ENCODE data around the gene TRPV5.
A peak's percentile ranks its signal among the peaks of the same experiment; 100 is the strongest.
"Not testable (repeated sequence)": the region's sequence is repeated elsewhere in the genome, so short reads cannot be mapped to it uniquely, and the experiment has no call there.

TRPV5 gene

GRCh38 chr7:142933624-142934023 is at the start of gene TRPV5:
Gene TRPV5, minus strand, starts transcription at chr7:142933746. Its CDS starts 287 bp downstream, at chr7:142933459.
- no peak for DNase-seq

DNA sequence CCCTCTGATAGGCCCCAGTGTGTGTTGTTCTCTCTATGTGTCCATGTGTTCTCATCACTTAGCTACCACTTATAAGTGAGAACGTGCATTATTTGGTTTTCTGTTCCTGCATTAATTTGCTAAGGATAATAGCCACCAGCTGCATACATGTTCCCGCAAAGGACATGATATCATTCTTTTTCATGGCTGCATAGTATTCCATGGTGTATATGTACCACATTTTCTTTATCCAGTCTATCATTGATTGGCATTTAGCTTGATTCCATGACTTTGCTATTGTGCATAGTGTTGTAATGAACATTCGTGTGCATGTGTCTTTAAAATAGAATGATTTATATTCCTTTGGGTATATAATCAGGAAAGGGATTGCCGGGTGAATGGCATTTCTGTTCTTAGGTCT is 44.9 kb upstream of the TRPV5 start:
- not testable (repeated sequence) for DNase-seq

GRCh38 chr7:142974626-142975025 is 41.1 kb upstream of the TRPV5 start:
- DNase-seq: no peak

GRCh38 chr7:142969183-142969582 is 35.6 kb upstream of the TRPV5 start:
- no peak for DNase-seq

GRCh38 chr7:142968229-142968628 is 34.7 kb upstream of the TRPV5 start:
- DNase-seq: no peak

DNA sequence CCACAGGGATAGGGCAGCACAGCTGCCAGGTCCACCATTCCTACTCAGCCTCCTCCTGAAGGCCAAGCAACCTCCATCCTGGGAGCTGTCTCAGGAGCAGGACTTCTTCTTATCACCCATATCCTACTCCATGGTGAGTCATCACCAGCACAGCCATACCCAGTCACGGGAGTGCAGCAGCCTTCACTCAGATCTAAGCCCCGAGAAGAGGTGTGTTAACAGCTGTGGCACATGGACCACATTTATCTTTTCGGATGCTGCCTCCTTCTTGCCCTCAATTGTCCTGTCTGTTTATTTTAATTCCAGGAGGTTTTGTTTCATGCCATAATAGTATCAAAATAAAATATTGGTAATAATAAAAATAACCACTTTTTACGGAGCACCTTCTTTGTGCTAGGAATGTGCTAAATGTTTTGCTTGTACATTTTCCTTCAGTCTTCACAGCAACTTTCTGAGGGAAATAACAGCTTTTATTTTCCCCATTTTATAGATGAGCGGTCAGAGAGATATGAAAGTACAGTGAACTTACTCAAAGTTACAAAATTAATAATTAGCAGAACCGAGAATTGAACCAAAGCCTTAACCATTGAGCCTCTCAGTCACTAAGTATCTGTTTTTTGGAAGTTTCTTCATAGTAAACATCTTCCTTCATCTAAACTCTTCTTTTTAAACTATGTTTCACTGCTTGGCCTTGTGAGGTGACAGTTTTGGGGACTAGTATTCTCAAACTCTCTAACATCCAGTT is 31.1 kb upstream of the TRPV5 start:
- peak; percentile 3 for DNase-seq

DNA sequence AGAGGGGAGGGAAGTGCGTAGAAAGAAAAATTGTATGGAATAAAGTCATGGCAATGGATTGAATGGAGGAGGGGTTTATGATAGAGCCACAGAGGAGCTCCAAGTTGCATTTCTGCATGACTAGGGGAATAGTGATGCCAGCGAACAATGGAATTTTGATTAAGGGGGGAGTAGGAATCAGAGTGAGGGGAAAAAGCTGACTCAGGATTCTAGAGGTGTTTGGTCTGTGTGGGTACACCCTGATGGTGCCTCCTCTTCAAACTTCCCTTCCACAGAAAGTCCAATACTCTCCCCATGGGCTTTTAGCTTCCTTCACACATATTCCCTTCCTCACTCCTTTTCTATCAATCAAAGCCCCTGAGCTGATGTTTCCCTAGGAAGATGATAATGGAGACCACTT is 30.4 kb upstream of the TRPV5 start:
- no peak for DNase-seq

DNA sequence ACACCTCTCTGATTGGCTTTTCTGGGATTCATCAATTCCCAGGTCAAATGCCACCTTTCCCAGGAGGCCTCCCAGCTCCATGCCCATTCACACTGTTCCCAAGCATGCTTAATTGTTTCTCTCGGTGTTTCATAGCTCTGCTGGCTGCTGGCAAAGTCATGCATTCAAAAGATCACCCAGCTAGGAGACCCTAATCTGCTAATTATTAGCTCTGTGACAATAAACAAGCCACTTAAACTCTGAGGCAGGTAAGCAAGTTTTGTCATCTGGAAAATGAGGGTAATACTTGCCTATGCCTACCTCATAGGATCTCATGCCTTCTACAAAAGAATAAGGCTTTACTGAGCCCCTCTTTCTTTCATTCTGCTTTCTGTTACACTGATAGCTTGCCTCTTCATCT is 29.4 kb upstream of the TRPV5 start:
- DNase-seq: no peak

GRCh38 chr7:142961973-142962926 is 28.7 kb upstream of the TRPV5 start, which contains the start of gene KEL:
Gene KEL, minus strand, starts transcription at chr7:142962363. Its CDS starts 157 bp downstream, at chr7:142962206.
- DNase-seq: no peak

GRCh38 chr7:142961595-142961972 is 28.0 kb upstream of the TRPV5 start:
- no peak for DNase-seq

DNA sequence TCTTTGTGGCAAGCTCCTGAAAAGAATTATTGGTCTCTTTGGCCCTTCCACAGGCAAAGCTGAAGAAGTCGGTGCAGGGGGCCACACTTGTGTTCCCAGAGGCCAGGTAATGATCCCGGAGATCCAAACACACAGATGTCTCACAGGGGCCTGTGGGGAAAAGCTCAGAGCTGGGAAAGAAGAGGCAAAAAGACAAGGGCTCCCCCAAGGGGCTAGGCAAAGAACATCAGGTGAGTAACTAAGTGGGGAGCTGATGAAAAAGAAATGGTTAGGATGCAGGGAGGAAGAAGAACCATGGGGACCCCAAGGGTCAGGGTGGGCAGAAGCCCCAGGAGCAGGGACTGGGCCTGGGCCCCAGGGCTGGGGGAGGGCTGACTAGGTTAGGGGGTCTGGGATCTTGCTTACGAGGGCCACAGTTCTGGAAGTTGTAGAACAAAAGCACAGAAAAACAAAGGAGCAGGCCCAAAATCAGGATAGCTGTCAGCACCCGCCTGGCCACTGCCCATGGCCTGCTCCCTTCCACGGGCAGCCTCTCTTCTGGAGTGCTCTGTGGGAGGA is 27.5 kb upstream of the TRPV5 start:
- DNase-seq: no peak

GRCh38 chr7:142959202-142959601 is 25.7 kb upstream of the TRPV5 start:
- DNase-seq: no peak

DNA sequence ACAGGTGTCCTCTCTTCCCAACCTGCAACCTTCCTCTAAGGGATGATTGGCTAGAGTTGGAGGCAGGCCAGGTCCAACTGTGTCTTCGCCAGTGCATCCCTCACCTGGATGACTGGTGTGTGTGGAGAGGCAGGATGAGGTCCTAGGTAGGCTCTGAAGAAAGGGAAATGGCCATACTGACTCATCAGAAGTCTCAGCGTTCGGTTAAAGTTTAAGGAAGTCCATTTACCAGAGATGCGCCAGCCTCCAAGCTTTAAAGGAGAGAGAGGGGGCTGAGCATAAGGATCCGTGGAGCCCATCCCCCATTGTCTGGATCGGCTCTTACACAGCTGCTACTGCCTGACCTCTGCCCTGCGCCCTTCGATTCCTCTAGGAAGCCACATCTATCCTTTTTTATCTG is 24.2 kb upstream of the TRPV5 start:
- no peak for DNase-seq

- DNase-seq: peak; percentile 8
Measured at GRCh38 chr7:142956951-142957623, 23.5 kb upstream of the TRPV5 start.

- DNase-seq: no peak
Measured at GRCh38 chr7:142954680-142955268, 21.2 kb upstream of the TRPV5 start.

GRCh38 chr7:142950235-142950634 is 16.7 kb upstream of the TRPV5 start:
- no peak for DNase-seq

GRCh38 chr7:142948603-142949002 is 15.1 kb upstream of the TRPV5 start:
- DNase-seq: no peak

GRCh38 chr7:142945001-142945400 is 11.5 kb upstream of the TRPV5 start:
- no peak for DNase-seq

- DNase-seq: no peak
Measured at GRCh38 chr7:142943706-142944268, 10.2 kb upstream of the TRPV5 start.

GRCh38 chr7:142942746-142943145 is 9.2 kb upstream of the TRPV5 start:
- DNase-seq: no peak

DNA sequence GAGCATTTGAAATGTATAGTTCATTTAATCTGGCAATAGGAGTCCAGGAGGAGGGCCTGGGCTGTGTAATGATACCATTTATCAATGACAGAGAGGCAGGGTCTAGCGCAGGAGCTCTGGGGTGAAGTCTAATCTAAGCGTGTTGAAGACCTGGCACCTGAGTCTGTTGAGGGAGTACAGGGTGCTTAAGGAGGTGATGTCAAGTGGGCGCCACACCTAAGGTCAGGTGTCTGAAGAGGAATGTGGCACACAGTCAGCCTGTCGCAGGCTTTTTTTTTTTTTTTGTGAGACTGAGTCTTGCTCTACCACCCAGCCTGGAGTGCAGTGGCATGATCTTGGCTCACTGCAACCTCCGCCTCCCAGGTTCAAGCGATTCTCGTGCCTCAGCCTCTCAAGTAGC is 8.0 kb upstream of the TRPV5 start:
- DNase-seq: no peak

DNA sequence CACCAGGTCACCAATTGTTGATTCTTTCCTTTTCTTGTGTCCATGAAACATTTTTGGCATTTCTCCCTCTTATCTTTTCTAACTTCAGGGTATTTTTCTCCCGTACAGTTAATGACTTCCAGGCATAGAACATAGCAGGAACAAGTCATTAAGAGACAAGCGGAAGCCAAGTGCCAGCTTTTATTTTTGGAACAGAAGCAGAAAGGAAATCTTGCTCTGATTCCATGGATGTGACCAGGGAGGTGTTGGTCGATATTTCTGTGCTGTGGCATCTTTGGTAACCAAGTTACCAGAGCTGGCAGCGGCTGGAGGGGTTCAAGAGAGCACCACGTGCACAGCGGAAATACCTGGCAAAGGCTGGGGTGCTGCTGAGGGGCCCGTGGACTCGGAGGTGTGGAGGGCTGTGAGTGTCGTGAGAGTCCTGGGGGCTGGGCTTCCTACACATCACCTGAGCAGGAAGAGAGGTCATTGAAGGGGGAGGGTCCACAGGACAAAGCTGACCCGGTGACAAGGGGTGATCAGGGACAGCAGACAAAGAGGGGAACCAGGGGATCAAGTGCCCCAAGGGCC is 7.5 kb upstream of the TRPV5 start:
- DNase-seq: no peak
